Measurements from ENCODE around the gene GABBR2. TPM values are rescaled to one million over a fixed set of nuclear protein-coding genes. Genes with fewer than 3 reads are reported as not detected.

The GABBR2 gene
- total RNA-seq, 1 experiment from 2014 or later = 6.3 TPM

- intact Hi-C loops (cut with micrococcal nuclease; ENCODE audit: unreplicated experiment) = no loop called here
- DNase-seq (ENCODE audit: low read depth, low spot score) = no peak
These were observed 18.0 kb downstream of the GABBR2 start for GRCh38 chr9:98690686-98691085.

DNA sequence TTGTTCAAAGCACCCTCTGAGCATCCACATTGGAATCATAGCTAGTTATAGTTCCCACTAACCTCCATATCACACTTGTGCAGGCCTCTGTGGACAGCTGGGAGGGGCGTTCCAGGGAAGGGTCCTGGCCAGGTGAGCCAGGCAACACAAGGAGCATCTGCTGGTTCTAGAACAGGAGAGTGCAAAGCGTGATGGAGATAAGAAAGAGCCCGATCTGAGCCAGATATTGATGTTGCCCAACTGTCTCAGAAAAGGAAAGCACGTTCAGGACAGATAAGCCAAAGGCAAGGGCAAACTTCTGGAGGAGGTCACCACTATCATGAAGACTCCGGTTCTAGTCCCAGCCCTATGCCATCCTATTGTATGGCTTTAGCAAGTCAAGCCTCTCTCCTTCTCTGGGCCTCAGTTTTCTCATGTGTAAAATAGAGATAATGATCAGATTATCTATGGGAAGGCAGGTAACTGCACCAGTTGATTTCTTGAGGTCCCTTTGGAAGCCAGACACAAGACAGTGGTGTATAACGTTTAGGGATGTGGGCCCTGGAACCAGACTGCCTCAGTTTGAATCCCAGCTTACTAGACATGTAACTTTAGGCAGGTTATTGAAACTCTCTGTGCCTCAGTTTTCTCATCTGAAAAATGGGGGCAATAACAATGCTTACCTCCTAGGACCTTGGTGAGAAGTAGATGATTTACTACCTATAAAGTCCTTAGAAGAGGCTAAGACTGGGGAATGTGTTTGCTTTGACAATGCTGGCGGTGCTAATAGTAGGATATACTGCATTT is 19.8 kb downstream of the GABBR2 start:
- no peak for DNase-seq (ENCODE audit: low read depth, low spot score)
- CTCF ChIA-PET = no interaction called here
- no peaks in the 10 kb centered on the region for H3K27me3 ChIP-seq (ENCODE audit: control insufficient read depth, insufficient read depth, low read length)
- H3K27ac ChIP-seq (ENCODE audit: low read length) = no peak overlapping the region
- in situ Hi-C loops (cut with HindIII; ENCODE audit: low pct_unique_long_range_greater_than_20kb, low sequenced_read_pairs) = no loop called here
- no peak overlapping the region for H3K4me3 ChIP-seq (ENCODE audit: low read depth in 2 of 2, low read length in 2 of 2)
- TF ChIP-seq REST (IDR thresholded peaks at IDR 0.05; ENCODE audit: insufficient read depth in 1 of 2, low read depth in 2 of 2, low read length in 1 of 2) = no peak
- TF ChIP-seq POLR2AphosphoS5 (IDR thresholded peaks at IDR 0.05; ENCODE audit: low read depth, low read length) = no peak
- H3K4me1 ChIP-seq (ENCODE audit: control insufficient read depth, insufficient read depth, low read length) = no peaks in the 10 kb centered on the region
- H3K36me3 ChIP-seq (ENCODE audit: control insufficient read depth, insufficient read depth, low read length) = no peaks in the 10 kb centered on the region
- POLR2A ChIA-PET = no interaction called here
- no TSS peak for BruUV-seq (replicated peaks)
- intact Hi-C loops (cut with micrococcal nuclease; ENCODE audit: unreplicated experiment) = no loop called here
- no peaks in the 10 kb centered on the region for H3K9me3 ChIP-seq (ENCODE audit: control insufficient read depth, insufficient read depth, low read depth, low read length)
- no peak for ATAC-seq

More at GRCh38 chr9:98690686-98691085, 18.0 kb downstream of the GABBR2 start:
- in situ Hi-C loops (cut with HindIII; ENCODE audit: low pct_unique_long_range_greater_than_20kb, low sequenced_read_pairs) = no loop called here
- no peaks in the 10 kb centered on the region for H3K36me3 ChIP-seq (ENCODE audit: control insufficient read depth, insufficient read depth, low read length)
- TF ChIP-seq POLR2AphosphoS5 (IDR thresholded peaks at IDR 0.05; ENCODE audit: low read depth, low read length) (no peak), SIN3A (IDR thresholded peaks at IDR 0.05; ENCODE audit: borderline replicate concordance, insufficient read depth, low read depth, low read length) (no peak), REST (IDR thresholded peaks at IDR 0.05; ENCODE audit: insufficient read depth in 1 of 2, low read depth in 2 of 2, low read length in 1 of 2) (no peak), TCF7L2 (IDR thresholded peaks at IDR 0.05; ENCODE audit: low read depth, low read length) (no peak)
- TF ChIP-seq, protein P1, sequence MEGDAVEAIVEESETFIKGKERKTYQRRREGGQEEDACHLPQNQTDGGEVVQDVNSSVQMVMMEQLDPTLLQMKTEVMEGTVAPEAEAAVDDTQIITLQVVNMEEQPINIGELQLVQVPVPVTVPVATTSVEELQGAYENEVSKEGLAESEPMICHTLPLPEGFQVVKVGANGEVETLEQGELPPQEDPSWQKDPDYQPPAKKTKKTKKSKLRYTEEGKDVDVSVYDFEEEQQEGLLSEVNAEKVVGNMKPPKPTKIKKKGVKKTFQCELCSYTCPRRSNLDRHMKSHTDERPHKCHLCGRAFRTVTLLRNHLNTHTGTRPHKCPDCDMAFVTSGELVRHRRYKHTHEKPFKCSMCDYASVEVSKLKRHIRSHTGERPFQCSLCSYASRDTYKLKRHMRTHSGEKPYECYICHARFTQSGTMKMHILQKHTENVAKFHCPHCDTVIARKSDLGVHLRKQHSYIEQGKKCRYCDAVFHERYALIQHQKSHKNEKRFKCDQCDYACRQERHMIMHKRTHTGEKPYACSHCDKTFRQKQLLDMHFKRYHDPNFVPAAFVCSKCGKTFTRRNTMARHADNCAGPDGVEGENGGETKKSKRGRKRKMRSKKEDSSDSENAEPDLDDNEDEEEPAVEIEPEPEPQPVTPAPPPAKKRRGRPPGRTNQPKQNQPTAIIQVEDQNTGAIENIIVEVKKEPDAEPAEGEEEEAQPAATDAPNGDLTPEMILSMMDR (IDR thresholded peaks at IDR 0.05) = no peak
- H3K27me3 ChIP-seq (ENCODE audit: control insufficient read depth, insufficient read depth, low read length) = no peaks in the 10 kb centered on the region
- no peak overlapping the region for H3K4me3 ChIP-seq (ENCODE audit: low read depth in 2 of 2, low read length in 2 of 2)
- H3K9me3 ChIP-seq (ENCODE audit: control insufficient read depth, insufficient read depth, low read depth, low read length) = no peaks in the 10 kb centered on the region
- no peak overlapping the region for H3K27ac ChIP-seq (ENCODE audit: low read length)
- CTCF ChIA-PET = no interaction called here
- no peaks in the 10 kb centered on the region for H3K4me1 ChIP-seq (ENCODE audit: control insufficient read depth, insufficient read depth, low read length)
- ATAC-seq = no peak
- no TSS peak for BruUV-seq (replicated peaks)
- POLR2A ChIA-PET = no interaction called here
